ENCODE measurements around the gene EXOC2.

DNA sequence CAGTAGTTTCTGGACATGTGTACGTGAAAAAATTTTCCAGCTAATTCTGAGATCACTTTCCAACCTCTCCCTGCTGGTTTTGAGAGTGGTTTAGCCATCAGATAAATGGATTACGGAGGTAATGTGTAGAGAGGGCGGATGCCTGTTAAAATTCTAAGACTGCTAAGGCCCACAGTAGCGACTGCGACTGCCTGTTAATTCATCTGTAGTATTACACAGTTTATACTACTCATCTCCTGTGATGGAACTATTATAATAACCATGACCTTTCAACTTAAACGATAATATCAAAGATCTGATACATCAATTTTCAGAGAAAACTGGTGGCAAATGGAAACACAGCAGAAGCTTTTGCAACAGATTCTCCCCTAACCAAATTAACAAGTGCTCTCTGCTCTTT lies 199.1 kb downstream of the EXOC2 start:
- TF ChIP-seq, protein P1, sequence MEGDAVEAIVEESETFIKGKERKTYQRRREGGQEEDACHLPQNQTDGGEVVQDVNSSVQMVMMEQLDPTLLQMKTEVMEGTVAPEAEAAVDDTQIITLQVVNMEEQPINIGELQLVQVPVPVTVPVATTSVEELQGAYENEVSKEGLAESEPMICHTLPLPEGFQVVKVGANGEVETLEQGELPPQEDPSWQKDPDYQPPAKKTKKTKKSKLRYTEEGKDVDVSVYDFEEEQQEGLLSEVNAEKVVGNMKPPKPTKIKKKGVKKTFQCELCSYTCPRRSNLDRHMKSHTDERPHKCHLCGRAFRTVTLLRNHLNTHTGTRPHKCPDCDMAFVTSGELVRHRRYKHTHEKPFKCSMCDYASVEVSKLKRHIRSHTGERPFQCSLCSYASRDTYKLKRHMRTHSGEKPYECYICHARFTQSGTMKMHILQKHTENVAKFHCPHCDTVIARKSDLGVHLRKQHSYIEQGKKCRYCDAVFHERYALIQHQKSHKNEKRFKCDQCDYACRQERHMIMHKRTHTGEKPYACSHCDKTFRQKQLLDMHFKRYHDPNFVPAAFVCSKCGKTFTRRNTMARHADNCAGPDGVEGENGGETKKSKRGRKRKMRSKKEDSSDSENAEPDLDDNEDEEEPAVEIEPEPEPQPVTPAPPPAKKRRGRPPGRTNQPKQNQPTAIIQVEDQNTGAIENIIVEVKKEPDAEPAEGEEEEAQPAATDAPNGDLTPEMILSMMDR (IDR thresholded peaks at IDR 0.05) = no peak
- TF ChIP-seq TCF7L2 (IDR thresholded peaks at IDR 0.05; ENCODE audit: low read depth, low read length) = no peak

All from Panc1 (cell line).